Neural progenitor cell (in vitro differentiated cells): ENCODE measurements around the gene CD99.
"Not testable (repeated sequence)": the region's sequence is repeated elsewhere in the genome, so short reads cannot be mapped to it uniquely, and the experiment has no call there.

ENCODE experiments used
- EZH2phosphoT487 ChIP-seq: fragments of 200-600 bp; sonication (generic); IDR thresholded peaks from 2 replicates; pipeline ENCODE4 v1.6.1; 2017; ENCODE audit warnings: antibody characterized with exemption
- TF ChIP-seq, protein P1 (sequence below): fragments of 200-600 bp; sonication (generic); IDR thresholded peaks from 2 replicates; pipeline ENCODE4 v1.5.1; 2017; ENCODE audit warnings: antibody characterized with exemption, mild to moderate bottlenecking

- not testable (repeated sequence) for TF ChIP-seq EZH2phosphoT487
- TF ChIP-seq, protein P1, sequence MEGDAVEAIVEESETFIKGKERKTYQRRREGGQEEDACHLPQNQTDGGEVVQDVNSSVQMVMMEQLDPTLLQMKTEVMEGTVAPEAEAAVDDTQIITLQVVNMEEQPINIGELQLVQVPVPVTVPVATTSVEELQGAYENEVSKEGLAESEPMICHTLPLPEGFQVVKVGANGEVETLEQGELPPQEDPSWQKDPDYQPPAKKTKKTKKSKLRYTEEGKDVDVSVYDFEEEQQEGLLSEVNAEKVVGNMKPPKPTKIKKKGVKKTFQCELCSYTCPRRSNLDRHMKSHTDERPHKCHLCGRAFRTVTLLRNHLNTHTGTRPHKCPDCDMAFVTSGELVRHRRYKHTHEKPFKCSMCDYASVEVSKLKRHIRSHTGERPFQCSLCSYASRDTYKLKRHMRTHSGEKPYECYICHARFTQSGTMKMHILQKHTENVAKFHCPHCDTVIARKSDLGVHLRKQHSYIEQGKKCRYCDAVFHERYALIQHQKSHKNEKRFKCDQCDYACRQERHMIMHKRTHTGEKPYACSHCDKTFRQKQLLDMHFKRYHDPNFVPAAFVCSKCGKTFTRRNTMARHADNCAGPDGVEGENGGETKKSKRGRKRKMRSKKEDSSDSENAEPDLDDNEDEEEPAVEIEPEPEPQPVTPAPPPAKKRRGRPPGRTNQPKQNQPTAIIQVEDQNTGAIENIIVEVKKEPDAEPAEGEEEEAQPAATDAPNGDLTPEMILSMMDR = not testable (repeated sequence)
These were observed 82.3 kb downstream of the CD99 start for GRCh38 chrX:2773166-2774055.
